ENCODE data around the gene CD3D. TPM values are rescaled to one million over a fixed set of nuclear protein-coding genes. Genes with fewer than 3 reads are reported as not detected.
A peak's percentile ranks its signal among the peaks of the same experiment; 100 is the strongest.

Gene CD3D
- not detected for total RNA-seq
- long read RNA-seq = 0 reads

- no peak for ATAC-seq
- DNase-seq (ENCODE audit: missing footprints) = no peak
- intact Hi-C loops (cut with DNase I) = no loop called here
Observed at GRCh38 chr11:118342503-118343161, at the start of gene CD3D. Gene CD3D, minus strand, starts transcription at chr11:118342705. Its CDS starts 98 bp downstream, at chr11:118342607.

- no peak for ATAC-seq
- intact Hi-C loops (cut with DNase I) = no loop called here
- DNase-seq (ENCODE audit: missing footprints) = no peak
Observed at GRCh38 chr11:118383657-118384056, 41.2 kb upstream of the CD3D start.

- DNase-seq (ENCODE audit: missing footprints) = no peak
- intact Hi-C loops (cut with DNase I) = no loop called here
- no peak for ATAC-seq
Observed at GRCh38 chr11:118382954-118383353, 40.4 kb upstream of the CD3D start.

- ATAC-seq = no peak
- intact Hi-C loops (cut with DNase I) = no loop called here
- no peak for DNase-seq (ENCODE audit: missing footprints)
Observed at GRCh38 chr11:118380571-118380970, 38.1 kb upstream of the CD3D start.

GRCh38 chr11:118379497-118379896, 37.0 kb upstream of the CD3D start:
- DNase-seq (ENCODE audit: missing footprints) (no peak), ATAC-seq (no peak)
- intact Hi-C loops (cut with DNase I) = no loop called here

- DNase-seq (ENCODE audit: missing footprints) (no peak), ATAC-seq (no peak)
- intact Hi-C loops (cut with DNase I) = no loop called here
Observed at GRCh38 chr11:118375978-118376377, 33.5 kb upstream of the CD3D start.

GRCh38 chr11:118374729-118375128, 32.2 kb upstream of the CD3D start:
- ATAC-seq = no peak
- DNase-seq (ENCODE audit: missing footprints) = no peak
- intact Hi-C loops (cut with DNase I) = no loop called here

GRCh38 chr11:118373871-118374270, 31.4 kb upstream of the CD3D start:
- intact Hi-C loops (cut with DNase I) = no loop called here
- DNase-seq (ENCODE audit: missing footprints) (no peak), ATAC-seq (no peak)

GRCh38 chr11:118373263-118373662, 30.8 kb upstream of the CD3D start:
- DNase-seq (ENCODE audit: missing footprints) (no peak), ATAC-seq (no peak)
- intact Hi-C loops (cut with DNase I) = no loop called here

GRCh38 chr11:118370774-118371173, 28.3 kb upstream of the CD3D start:
- no peak for DNase-seq (ENCODE audit: missing footprints)
- intact Hi-C loops (cut with DNase I) = no loop called here
- no peak for ATAC-seq

GRCh38 chr11:118366287-118366686, 23.8 kb upstream of the CD3D start:
- intact Hi-C loops (cut with DNase I) = loop anchor here (5.0 kb wide), 1 partner anchor 36 kb away; the partner anchor contains the start of gene ATP5MG
- DNase-seq (ENCODE audit: missing footprints) = no peak

GRCh38 chr11:118364956-118365615, 22.6 kb upstream of the CD3D start:
- no peak for ATAC-seq
- DNase-seq (ENCODE audit: missing footprints) = no peak
- intact Hi-C loops (cut with DNase I) = loop anchor here (2.0 to 5.0 kb wide), 2 partner anchors 37 to 220 kb away; partner anchors contain the start of gene ATP5MG

More at GRCh38 chr11:118366287-118366686, 23.8 kb upstream of the CD3D start:
- ATAC-seq = peak; percentile 90

- intact Hi-C loops (cut with DNase I) = loop anchor here (2.0 to 10.0 kb wide), 2 partner anchors 65 to 161 kb away; no protein-coding TSS in a partner anchor
- peak; percentile 96 for ATAC-seq
- peak; percentile 98 for DNase-seq (ENCODE audit: missing footprints)
Observed at GRCh38 chr11:118359295-118359958, 16.9 kb upstream of the CD3D start, which contains the start of gene UBE4A. Gene UBE4A, plus strand, starts transcription at chr11:118359600. Its CDS starts 5,481 bp downstream, at chr11:118365081.

GRCh38 chr11:118358071-118358470, 15.6 kb upstream of the CD3D start:
- ATAC-seq = no peak
- intact Hi-C loops (cut with DNase I) = loop anchor here (2.0 to 10.0 kb wide), 2 partner anchors 63 to 159 kb away; no protein-coding TSS in a partner anchor

GRCh38 chr11:118353084-118353710, 10.7 kb upstream of the CD3D start:
- DNase-seq (ENCODE audit: missing footprints) (no peak), ATAC-seq (no peak)
- intact Hi-C loops (cut with DNase I) = loop anchor here (10.0 kb wide), 1 partner anchor 58 kb away; no protein-coding TSS in a partner anchor

More at GRCh38 chr11:118358071-118358470, 15.6 kb upstream of the CD3D start:
- no peak for DNase-seq (ENCODE audit: missing footprints)

- ATAC-seq = no peak
- no peak for DNase-seq (ENCODE audit: missing footprints)
- intact Hi-C loops (cut with DNase I) = no loop called here
Observed at GRCh38 chr11:118349475-118349874, 7.0 kb upstream of the CD3D start.

- intact Hi-C loops (cut with DNase I) = no loop called here
- DNase-seq (ENCODE audit: missing footprints) = no peak
- ATAC-seq = no peak
Observed at GRCh38 chr11:118343981-118344515, 1.5 kb upstream of the CD3D start, which contains the start of gene CD3G. Gene CD3G, plus strand, starts transcription at chr11:118344344. Its CDS starts 80 bp downstream, at chr11:118344424.

GRCh38 chr11:118343248-118343647, 743 bp upstream of the CD3D start:
- intact Hi-C loops (cut with DNase I) = no loop called here
- ATAC-seq = no peak
- no peak for DNase-seq (ENCODE audit: missing footprints)
